ENCODE data around the gene RORC.

RORC gene

GRCh38 chr1:151825751-151826660 lies 5.6 kb downstream of the RORC start:
- no peak for DNase-seq (ENCODE audit: low spot score)

- DNase-seq (ENCODE audit: low spot score): no peak
Measured at GRCh38 chr1:151825204-151825603, 6.4 kb downstream of the RORC start.

- DNase-seq (ENCODE audit: low spot score): no peak
Measured at GRCh38 chr1:151823175-151823574, 8.4 kb downstream of the RORC start.

GRCh38 chr1:151822404-151822803 lies 9.2 kb downstream of the RORC start:
- DNase-seq (ENCODE audit: low spot score): no peak

GRCh38 chr1:151820940-151821339 lies 10.7 kb downstream of the RORC start:
- no peak for DNase-seq (ENCODE audit: low spot score)

GRCh38 chr1:151819976-151820623 lies 11.5 kb downstream of the RORC start:
- no peak for DNase-seq (ENCODE audit: low spot score)

GRCh38 chr1:151819227-151819835 lies 12.3 kb downstream of the RORC start:
- no peak for DNase-seq (ENCODE audit: low spot score)

- no peak for DNase-seq (ENCODE audit: low spot score)
Measured at GRCh38 chr1:151817353-151817730, 14.3 kb downstream of the RORC start.

GRCh38 chr1:151816548-151817352 lies 14.9 kb downstream of the RORC start:
- DNase-seq (ENCODE audit: low spot score): no peak

GRCh38 chr1:151815716-151816327 lies 15.8 kb downstream of the RORC start:
- no peak for DNase-seq (ENCODE audit: low spot score)

- DNase-seq (ENCODE audit: low spot score): no peak
Measured at GRCh38 chr1:151814971-151815545, 16.5 kb downstream of the RORC start.

- DNase-seq (ENCODE audit: low spot score): no peak
Measured at GRCh38 chr1:151814426-151814825, 17.2 kb downstream of the RORC start.

GRCh38 chr1:151813271-151813977 lies 18.2 kb downstream of the RORC start:
- DNase-seq (ENCODE audit: low spot score): no peak

- no peak for DNase-seq (ENCODE audit: low spot score)
Measured at GRCh38 chr1:151811181-151811580, 20.4 kb downstream of the RORC start.

- no peak for DNase-seq (ENCODE audit: low spot score)
Measured at GRCh38 chr1:151809985-151810556, 21.5 kb downstream of the RORC start.

GRCh38 chr1:151809290-151809984 lies 22.2 kb downstream of the RORC start:
- DNase-seq (ENCODE audit: low spot score): peak; percentile 77

GRCh38 chr1:151807766-151808165 lies 23.8 kb downstream of the RORC start:
- DNase-seq (ENCODE audit: low spot score): peak; percentile 29

- DNase-seq (ENCODE audit: low spot score): no peak
Measured at GRCh38 chr1:151807131-151807530, 24.5 kb downstream of the RORC start.

- DNase-seq (ENCODE audit: low spot score): no peak
Measured at GRCh38 chr1:151806170-151806569, 25.4 kb downstream of the RORC start.

Measured in pons (tissue), 1 donor.